ENCODE measurements around the gene BCL6B.

Gene BCL6B

GRCh38 chr17:7077911-7078546 lies 55.2 kb downstream of the BCL6B start:
- Mint-ChIP-seq H3K9me3 (no peaks in the 10 kb centered on the region), H3K4me1 (ENCODE audit: low read depth) (peaks cover 18% of the 10 kb centered on the region), H3K27ac (peak overlapping the region; percentile 50), H3K4me3 (no peak overlapping the region), H3K27me3 (ENCODE audit: low read depth) (peaks cover 10% of the 10 kb centered on the region), H3K36me3 (ENCODE audit: low read depth) (no peaks in the 10 kb centered on the region)

DNA sequence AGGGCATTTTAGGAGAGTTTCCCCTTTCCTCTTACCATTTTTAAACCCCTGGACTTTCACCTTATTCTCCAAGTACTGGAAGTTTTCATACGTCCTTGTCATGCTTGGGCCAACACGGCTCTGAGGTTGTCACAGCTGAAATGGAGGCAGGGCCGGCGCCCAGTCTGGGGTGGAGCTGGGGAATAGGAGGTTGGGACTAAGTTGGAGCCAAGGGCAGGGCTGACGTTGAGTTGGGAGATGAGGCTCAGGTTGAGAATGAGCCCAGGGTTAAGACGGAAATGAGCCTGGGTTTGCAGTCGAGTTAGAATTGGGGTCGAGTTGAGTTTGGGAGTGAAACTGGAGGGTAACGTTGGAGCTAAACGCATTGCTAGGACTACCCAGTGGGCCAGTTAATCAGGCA lies 55.9 kb downstream of the BCL6B start:
- Mint-ChIP-seq H3K4me3 (no peak overlapping the region), H3K27ac (no peak overlapping the region), H3K4me1 (ENCODE audit: low read depth) (peaks cover 18% of the 10 kb centered on the region), H3K27me3 (ENCODE audit: low read depth) (peaks cover 12% of the 10 kb centered on the region), H3K9me3 (no peaks in the 10 kb centered on the region), H3K36me3 (ENCODE audit: low read depth) (no peaks in the 10 kb centered on the region)

All from T-helper 1 cell treated with Interleukin-12 subunit alpha and Interleukin-12 subunit beta and Interleukin-4 antibody, amounts not matched to agents 30 μg/mL and 1 μg/mL, for 36 hours (primary cell).